NCI-H2196 treated with DMSO at 0.1 percent for 48 hours (cell line): ENCODE results near the gene ATF6B.

Source experiments
- DNase-seq: peaks from one replicate; lab custom pipeline; 2025; ENCODE audit not compliant: unreplicated experiment; lab: John Stamatoyannopoulos, UW

Gene ATF6B

GRCh38 chr6:32132110-32132509 lies 4.1 kb upstream of the ATF6B start:
- no peak for DNase-seq

DNA sequence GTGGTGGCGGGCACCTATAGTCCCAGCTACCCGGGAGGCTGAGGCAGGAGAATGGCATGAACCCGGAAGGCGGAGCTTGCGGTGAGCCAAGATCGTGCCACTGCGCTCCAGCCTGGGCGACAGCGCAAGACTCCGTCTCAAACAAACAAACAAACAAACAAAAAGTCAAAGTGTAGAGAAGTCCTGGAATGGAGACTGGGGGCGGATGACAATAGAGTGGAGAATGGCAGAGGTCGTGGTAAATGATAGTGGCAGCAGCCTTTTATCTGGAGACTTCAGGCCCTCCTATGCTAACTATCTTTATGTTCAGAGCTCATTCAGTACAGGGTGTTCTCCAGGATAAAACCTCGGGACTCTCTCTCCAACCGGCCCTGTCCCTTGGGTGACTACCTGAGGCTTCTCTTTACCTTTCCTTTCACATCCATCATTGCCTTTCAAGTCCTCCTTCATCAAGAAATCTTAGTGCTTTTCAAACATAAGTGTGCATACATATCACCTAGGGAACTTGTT lies 3.4 kb upstream of the ATF6B start:
- DNase-seq, result no peak

DNA sequence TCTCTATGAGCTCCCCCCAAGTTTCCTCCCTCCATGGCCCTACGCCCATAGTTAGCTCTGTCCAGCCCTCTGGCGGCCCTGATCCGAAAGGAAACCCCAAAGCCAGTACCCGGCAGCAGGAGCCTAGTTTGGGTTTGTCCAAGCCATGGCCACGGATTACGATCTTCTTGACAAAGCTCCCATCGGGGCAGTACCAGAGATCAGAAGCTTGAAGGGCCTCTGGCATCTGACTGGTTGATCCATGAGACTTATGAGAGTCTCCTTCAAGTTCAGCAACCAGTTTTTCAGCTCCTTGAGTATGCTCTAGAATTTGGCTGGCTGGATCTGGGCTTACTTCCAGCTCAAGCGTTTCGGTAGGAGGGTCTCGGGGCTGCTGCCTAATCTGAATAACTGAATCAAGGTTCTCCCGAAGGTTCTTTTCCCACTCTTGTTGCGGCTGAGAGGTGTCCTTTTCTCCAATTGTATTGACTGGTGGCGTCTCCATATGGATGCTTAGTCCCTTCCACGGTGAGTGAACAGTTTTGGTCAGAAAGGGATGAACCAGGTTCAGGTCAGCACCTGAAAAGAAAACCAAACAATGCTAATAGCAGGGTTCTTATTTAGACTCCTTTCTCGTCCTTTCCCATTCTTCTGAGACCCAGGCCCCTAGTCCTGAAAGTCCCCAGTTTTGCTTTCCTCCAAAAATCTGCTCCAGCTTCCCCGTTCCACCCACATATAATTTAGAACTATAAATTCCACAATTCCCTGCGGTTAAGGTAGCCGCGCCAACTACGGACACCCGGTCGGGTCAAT lies 1.4 kb upstream of the ATF6B start:
- DNase-seq, result no peak

- DNase-seq, result no peak
These were observed 778 bp upstream of the ATF6B start for GRCh38 chr6:32128751-32129296.

DNA sequence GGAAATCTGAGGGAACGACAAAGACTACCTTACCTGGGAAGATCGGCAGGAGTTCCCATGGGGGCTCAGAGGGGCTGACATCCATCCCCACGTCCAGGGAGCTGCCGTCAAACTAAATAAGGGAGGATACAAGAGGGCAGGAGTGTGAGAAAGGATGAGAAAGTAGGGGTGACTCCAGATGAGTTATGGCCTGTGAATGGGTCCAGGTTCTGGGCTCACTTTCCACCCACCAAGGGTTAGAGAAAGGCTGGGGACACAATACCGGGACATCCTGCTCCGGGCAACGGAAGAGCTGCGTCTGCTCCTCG lies 683 bp downstream of the ATF6B start:
- no peak for DNase-seq

- DNase-seq, result no peak
These were observed 1.2 kb downstream of the ATF6B start for GRCh38 chr6:32126880-32127279.

GRCh38 chr6:32123681-32124080 lies 4.4 kb downstream of the ATF6B start:
- no peak for DNase-seq

DNA sequence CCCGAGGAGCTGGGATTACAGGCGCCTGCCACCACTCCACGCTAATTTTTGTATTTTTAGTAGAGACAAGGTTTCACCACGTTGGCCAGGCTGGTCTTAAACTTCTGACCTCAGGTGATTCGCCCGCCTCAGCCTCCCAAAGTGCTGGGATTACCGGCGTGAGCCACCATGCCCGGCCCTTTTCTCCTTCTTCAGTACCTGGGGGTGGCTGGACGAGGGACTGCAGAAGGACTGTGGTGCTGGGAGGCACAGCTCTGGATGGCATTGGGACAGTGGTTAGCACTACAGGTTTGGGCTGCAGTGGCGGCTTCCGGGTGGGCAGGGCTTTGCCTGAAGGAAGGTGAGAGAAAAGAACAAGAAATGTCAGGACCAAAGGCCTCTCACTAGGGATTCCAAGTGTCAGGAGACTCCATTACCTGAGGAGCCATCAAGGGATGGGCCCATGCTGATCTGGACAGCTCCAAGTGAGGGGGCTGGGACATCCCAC lies 7.4 kb downstream of the ATF6B start:
- no peak for DNase-seq

- DNase-seq, result peak; percentile 83
These were observed 9.0 kb downstream of the ATF6B start for GRCh38 chr6:32118782-32119628.

- no peak for DNase-seq
These were observed 10.6 kb downstream of the ATF6B start for GRCh38 chr6:32117461-32117860.

GRCh38 chr6:32116674-32117073 lies 11.4 kb downstream of the ATF6B start:
- DNase-seq, result no peak

GRCh38 chr6:32115623-32116022 lies 12.4 kb downstream of the ATF6B start:
- DNase-seq, result no peak

DNA sequence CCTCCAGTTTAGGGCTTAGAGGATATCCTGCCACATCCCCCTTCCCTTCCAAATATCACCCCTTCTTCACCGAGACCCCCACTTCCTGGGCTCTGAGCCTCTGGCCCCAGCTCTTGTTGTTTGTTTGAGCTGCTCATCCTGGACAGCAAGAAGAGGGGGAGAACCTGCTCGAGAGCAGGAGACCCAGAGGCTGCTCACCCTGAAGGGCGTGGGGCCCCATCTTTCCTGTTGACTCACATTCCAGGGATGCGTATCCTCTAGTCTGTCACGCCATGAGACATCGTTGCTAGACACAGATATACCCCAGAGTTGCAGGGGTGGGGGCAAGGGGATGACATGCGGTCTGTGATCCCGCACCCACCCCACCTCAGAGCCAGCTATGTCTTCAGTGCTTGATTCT lies 13.2 kb downstream of the ATF6B start:
- DNase-seq, result no peak

GRCh38 chr6:32113386-32114352 lies 14.4 kb downstream of the ATF6B start:
- peak; percentile 52 for DNase-seq

GRCh38 chr6:32112431-32112980 lies 15.5 kb downstream of the ATF6B start:
- DNase-seq, result no peak

- no peak for DNase-seq
These were observed 16.5 kb downstream of the ATF6B start for GRCh38 chr6:32111424-32112066.

DNA sequence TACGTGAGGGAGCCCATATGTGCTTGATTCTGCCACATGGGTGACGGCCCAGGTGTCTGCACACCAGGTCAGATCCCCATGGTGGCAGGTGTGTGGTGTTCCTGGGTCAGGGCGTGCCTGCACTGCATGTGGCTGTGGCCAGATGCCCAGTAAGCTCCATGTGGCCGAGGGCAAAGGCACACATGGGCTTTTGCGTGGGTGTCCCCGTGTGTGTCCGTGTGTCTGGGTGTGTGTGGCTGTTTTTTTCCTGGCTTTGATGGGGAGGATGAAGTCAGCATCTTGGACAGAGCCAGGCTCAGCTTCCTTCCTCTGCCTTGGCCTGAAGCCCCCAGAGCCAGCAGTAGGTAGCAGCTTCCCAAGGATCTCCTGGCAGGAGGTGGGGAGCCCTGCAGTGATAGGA lies 17.4 kb downstream of the ATF6B start:
- DNase-seq, result no peak

- no peak for DNase-seq
These were observed 18.3 kb downstream of the ATF6B start for GRCh38 chr6:32109765-32110160.

- no peak for DNase-seq
These were observed 18.8 kb downstream of the ATF6B start, which contains the start of gene TNXB for GRCh38 chr6:32109114-32109764. Gene TNXB, minus strand, starts transcription at chr6:32109338. Its CDS starts 11,140 bp downstream, at chr6:32098198.
